GM12892 (cell line): ENCODE measurements around the gene MYZAP.

Source experiments
- DNase-seq: peaks from one replicate; pipeline ENCODE4 v3.0.0; 2011; ENCODE audit not compliant: insufficient read length
- FAIRE-seq: peaks from 2 replicates; lab custom pipeline; 2011; peaks lifted over from hg19 to GRCh38; lab: Jason Lieb, UNC
- POLR2A ChIP-seq: IDR thresholded peaks from 2 replicates; pipeline ENCODE4 v1.6.1; 2011; ENCODE audit warnings: low read depth, low read length, control low read depth
- POLR2AphosphoS5 ChIP-seq: IDR thresholded peaks from 2 replicates; pipeline ENCODE4 v1.6.1; 2011; ENCODE audit warnings: low read depth, low read length, control low read depth
- TAF1 ChIP-seq: IDR thresholded peaks from 2 replicates; pipeline ENCODE4 v1.6.1; 2011; ENCODE audit warnings: low read depth, mild to moderate bottlenecking, control low read depth, low read length, borderline replicate concordance

Gene MYZAP

DNA sequence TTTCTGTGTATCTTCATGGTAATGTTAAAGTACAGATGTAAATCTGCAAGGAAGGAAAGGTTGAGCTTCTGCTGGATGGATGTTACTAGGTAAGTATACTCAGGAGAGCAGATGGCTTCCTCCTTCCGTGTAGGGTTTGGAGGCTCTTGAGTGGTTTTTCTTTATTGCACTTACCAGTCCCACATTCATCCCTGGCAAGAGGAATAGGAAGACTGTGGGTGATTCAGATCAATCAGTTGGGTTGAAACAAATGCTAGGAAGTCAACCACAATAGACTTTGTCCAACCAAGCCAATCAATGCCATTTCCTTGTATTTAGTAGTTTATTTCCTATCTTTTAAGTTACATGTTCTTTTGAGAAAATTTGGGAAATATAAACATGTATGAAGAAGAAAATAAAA, 26.6 kb downstream of the MYZAP start:
- TF ChIP-seq POLR2A: no peak
- no peak for TF ChIP-seq TAF1
- no peak for TF ChIP-seq POLR2AphosphoS5
- DNase-seq (no peak), FAIRE-seq (no peak)

DNA sequence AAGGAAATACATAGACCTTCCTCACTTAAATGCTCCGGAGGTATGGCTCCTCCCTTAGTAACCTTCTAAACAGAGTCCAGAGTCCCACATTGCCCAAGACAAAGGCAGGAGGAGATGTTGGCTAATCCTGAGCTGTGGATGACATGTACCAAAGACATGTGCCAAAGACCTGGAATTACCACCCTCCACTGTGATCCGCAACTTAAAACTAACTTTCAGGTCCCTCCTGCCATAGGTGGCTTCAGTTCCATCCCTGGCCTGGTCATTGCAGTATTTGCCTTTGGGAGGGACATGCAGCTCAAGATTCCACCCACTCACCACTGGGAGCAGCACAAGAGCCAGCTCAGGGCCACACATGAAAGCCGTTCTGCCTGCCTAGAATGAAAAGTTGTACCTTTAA, 28.0 kb downstream of the MYZAP start:
- TF ChIP-seq TAF1: no peak
- no peak for TF ChIP-seq POLR2AphosphoS5
- FAIRE-seq (no peak), DNase-seq (no peak)

- DNase-seq (no peak), FAIRE-seq (no peak)
These were observed 33.0 kb downstream of the MYZAP start for GRCh38 chr15:57624730-57625129.

DNA sequence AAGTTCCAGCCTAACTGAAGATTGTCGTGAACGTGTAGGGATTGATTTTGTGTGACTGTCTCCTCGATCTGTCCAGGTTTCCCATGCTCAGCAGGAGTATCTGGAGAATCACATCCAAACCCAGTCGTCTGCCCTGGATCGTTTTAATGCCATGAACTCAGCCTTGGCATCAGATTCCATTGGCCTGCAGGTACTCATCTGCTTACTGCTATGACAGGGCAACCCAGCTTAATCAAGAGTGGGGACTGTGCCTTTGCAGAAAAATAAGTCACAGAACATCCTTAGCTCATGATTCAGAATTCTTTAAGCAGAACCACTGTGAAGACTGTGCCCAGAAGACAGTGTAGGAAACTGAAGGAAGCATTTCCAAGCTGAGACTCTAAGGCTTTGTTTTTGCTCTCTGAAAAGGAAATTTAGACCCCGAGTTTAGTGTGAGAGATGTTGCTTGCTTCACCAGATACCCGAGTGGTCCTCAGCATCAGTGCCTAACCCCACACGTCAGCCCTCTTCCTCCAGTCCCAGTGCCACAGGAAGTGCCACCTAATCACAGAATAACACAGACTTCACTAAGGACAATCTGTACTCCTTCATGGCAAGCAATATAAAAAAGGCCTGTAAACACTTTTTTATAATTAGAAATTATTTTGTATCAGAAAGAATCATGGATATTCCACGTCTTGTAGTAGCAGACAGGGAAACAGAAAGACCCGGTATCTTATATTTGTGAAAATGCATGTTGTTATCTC, 34.2 kb downstream of the MYZAP start:
- TF ChIP-seq TAF1: no peak
- no peak for TF ChIP-seq POLR2A
- no peak for TF ChIP-seq POLR2AphosphoS5
- DNase-seq: no peak
- no peak for FAIRE-seq

More at GRCh38 chr15:57624730-57625129, 33.0 kb downstream of the MYZAP start:
- TF ChIP-seq TAF1 (no peak), POLR2A (no peak), POLR2AphosphoS5 (no peak)

- no peak for TF ChIP-seq POLR2A
- TF ChIP-seq POLR2AphosphoS5: no peak
- TF ChIP-seq TAF1: no peak
- no peak for DNase-seq
- no peak for FAIRE-seq
These were observed 35.2 kb downstream of the MYZAP start for GRCh38 chr15:57626713-57627440.

DNA sequence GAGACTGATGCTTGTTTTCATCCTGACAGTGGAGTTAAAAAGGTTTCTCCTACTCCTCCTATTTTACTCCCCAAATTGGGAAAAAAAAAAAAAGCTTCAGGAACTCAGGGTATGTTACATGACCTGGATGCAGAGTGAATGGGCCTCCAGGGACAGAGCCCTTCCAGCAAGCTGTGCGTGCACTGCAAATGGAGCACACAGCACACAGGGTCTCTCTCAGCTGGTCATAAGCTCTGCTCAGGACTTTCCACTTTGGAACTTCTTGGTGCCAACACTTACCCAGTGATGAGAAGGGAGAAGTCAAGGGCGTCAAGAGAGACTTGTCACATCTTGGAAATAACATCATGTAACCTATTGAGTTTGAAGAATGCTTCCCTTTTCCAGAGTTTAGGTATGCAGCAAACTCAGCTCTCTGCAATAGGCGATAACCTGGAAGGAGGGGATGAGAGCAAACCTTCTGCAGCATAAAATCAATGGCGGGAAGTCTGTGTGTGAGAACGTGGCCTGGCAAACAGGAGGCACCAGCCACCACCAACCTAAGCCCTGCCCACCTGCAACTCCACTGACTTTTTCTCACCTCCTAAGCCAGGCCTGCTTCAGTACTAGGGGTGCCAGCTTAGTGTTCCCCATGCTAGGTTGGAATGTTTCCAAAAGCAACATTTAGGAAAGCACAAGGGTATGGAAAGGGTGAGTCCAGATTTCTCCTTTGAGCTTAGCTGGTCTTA, 39.8 kb downstream of the MYZAP start:
- DNase-seq (no peak), FAIRE-seq (no peak)
- no peak for TF ChIP-seq TAF1
- no peak for TF ChIP-seq POLR2A
- no peak for TF ChIP-seq POLR2AphosphoS5

DNA sequence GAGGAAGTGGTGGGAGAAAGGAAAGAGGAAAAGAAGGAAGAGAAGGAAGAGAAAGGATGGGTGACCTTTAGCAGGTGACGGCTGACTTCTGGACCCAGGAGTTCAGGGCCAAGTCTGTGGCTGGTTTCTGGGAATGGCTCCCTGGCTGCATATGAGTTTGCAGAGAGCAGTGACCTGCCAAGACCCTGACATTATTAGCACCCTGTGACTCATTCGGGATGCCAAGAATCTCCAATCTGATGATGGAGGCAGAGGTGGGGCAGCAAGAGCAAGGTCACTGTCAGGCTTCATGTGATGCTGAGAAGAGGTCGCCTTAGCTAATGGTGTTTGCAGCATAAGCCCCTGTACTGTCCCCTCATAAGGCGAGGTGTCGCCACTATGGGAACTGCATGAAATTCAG, 42.6 kb downstream of the MYZAP start:
- no peak for FAIRE-seq
- no peak for DNase-seq

DNA sequence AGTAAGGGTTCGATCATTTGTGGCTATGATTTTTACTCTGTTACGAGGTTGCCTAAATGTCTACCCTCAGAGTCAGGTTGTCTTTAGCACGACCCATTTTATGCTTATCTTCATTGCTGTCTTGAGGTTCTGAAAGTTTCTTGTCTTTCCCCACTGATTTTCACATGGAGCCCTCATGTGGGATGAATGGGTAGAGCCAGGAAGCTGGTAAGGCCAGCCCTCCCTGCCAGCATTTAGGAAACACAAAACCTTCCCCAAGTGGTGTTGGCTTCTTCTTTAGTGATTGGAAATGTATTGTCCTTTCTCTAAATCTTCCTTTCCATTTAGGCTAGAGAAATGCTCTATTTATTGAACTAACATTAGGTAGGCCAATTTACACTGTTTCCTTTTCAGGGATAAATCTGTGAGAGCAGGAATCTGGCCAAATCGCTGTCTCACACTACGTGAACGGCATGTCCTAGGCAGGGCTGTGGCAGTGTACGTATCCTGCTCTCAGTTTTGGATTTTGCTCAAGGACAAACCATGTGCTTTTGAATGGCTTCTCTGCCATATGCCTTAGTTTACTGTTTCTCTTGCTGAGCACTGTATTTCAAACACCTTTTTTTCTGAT, 43.7 kb downstream of the MYZAP start:
- no peak for FAIRE-seq
- DNase-seq: no peak
- no peak for TF ChIP-seq POLR2AphosphoS5

More for the DNA sequence above, 42.6 kb downstream of the MYZAP start:
- no peak for TF ChIP-seq POLR2AphosphoS5
- TF ChIP-seq POLR2A: no peak
- TF ChIP-seq TAF1: no peak

DNA sequence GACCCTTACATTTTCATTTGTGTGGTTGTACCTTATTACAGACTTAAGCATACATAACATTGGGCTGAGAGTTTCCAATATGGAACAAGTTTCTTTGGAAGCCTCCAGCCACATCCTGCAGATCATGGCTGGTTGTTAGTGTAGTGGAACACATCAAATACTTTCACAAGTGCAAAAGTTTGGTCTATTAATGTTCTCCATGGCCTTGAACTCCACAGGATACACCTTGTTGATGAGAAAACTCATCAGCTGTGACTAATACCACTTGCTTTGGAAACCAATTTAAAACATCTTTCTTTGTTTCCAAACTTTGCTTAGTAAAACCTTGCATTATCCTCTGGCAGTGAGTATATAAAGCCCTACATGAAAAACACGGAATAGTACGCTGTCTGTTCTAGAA, 46.1 kb downstream of the MYZAP start:
- FAIRE-seq (no peak), DNase-seq (no peak)
- TF ChIP-seq TAF1: no peak
- TF ChIP-seq POLR2A: no peak

DNA sequence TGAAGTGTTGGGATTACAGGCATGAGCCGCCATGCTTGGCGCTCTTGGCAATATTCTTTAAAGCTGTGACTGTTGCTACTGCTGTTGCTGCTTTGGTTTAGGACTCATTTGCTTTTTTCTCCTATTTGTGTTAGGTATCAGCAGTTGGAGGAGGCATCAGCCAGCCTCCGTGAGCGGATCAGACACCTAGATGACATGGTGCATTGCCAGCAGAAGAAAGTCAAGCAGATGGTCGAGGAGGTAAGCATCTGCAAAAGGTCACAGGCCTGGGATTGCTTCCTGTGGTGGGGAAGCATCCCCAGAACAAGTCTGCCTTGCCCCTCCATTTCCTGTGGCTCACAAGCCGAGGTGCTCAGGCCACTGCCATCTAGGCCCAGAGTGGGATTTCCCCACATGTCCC, 47.6 kb downstream of the MYZAP start:
- DNase-seq: no peak
- no peak for TF ChIP-seq TAF1
- TF ChIP-seq POLR2A: no peak
- TF ChIP-seq POLR2AphosphoS5: no peak
- no peak for FAIRE-seq
